ENCODE results near the gene COL5A1. TPM values are rescaled to one million over a fixed set of nuclear protein-coding genes. Genes with fewer than 3 reads are reported as not detected.

Gene COL5A1
- total RNA-seq, 4 donors from 2014 or later: 4.8 to 16.5 (median 9.4) TPM

- Histone ChIP-seq H3K27ac (no peak overlapping the region), H3K27me3 (no peaks in the 10 kb centered on the region), H3K4me1 (no peaks in the 10 kb centered on the region), H3K9me3 (no peaks in the 10 kb centered on the region), H3K4me3 (replicated peaks in 1 of 3) (no peak overlapping the region), H3K36me3 (no peaks in the 10 kb centered on the region)
- no peak for TF ChIP-seq POLR2A (IDR thresholded peaks at IDR 0.05)
- no peak for TF ChIP-seq CTCF (IDR thresholded peaks at IDR 0.05)
- DNase-seq: no peak
- 91 to 100% methylated on average over 6 to 13 of the region's 19 CpGs for WGBS, 2 donors
- intact Hi-C loops (cut with DNase I): no loop called here
Observed at GRCh38 chr9:134836406-134836970, 194.9 kb downstream of the COL5A1 start.

DNA sequence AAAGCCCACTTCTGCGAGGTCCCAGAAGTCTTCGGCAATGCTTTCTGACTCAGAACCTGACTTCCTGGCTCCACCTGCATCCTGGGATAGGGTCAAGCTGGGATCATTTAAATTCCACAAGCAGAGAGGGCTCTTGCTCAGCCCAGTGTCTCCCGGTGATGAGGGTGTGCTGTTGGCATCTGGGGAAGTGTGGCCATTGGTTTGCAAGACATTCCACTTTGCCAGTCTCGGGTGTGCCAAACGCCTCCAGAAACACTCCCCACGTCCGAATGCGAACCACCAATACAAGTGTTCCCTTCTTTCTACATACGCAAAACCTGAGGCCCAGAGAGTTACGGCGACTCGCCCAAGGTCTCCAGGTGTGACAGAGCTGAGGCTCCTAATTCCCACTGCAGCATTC is 195.9 kb downstream of the COL5A1 start:
- Histone ChIP-seq H3K9me3 (no peaks in the 10 kb centered on the region), H3K36me3 (no peaks in the 10 kb centered on the region), H3K27ac (no peak overlapping the region), H3K4me1 (no peaks in the 10 kb centered on the region), H3K27me3 (no peaks in the 10 kb centered on the region), H3K4me3 (replicated peaks in 1 of 3) (no peak overlapping the region)
- intact Hi-C loops (cut with DNase I): no loop called here
- TF ChIP-seq POLR2A (IDR thresholded peaks at IDR 0.05) (no peak), CTCF (IDR thresholded peaks at IDR 0.05) (no peak)
- 89 to 93% methylated on average over 11 to 12 of the region's 12 CpGs for WGBS, 2 donors
- DNase-seq: no peak

GRCh38 chr9:134838651-134839454 is 197.2 kb downstream of the COL5A1 start:
- H3K9me3 ChIP-seq: no peaks in the 10 kb centered on the region
- WGBS, 2 donors: 85 to 88% methylated on average over 32 to 34 of the region's 34 CpGs
- no peak overlapping the region for H3K27ac ChIP-seq
- H3K4me1 ChIP-seq: no peaks in the 10 kb centered on the region
- no peaks in the 10 kb centered on the region for H3K27me3 ChIP-seq
- intact Hi-C loops (cut with DNase I): no loop called here
- DNase-seq: no peak
- H3K36me3 ChIP-seq: no peaks in the 10 kb centered on the region
- TF ChIP-seq CTCF (IDR thresholded peaks at IDR 0.05) (no peak), POLR2A (IDR thresholded peaks at IDR 0.05) (no peak)
- no peak overlapping the region for H3K4me3 ChIP-seq (replicated peaks in 1 of 3)

DNA sequence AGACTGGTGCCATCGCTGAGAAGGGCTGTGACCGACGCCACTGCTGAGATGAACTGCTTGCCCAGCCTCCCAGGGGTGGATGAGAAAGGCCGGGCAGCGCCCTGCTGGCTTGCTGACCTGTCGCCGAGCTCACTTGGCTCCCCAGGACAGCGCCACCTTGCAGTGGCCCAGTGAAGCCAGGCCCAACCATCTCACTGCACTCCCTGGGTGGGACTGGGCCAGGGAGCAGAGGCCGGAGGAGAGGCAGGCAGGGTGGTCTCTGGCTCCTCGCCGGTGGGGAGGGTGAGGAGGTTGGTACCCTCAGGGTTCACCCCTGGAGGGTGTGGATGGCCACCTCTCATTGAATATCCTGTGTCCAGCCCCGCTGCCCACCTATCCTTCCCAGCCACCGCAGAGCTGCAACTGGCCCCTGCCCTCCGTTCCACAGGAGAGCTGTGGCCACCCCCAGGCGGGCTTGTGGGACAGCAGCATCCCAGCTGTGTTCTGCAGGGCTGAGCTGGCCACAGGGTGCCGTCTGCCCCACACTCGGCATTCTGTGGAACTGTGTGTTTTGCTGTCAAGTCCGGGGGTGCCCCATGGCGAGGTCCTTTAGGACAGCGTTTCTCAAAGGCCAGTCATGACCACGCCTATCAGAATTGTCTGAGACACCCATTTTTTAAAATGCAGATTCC is 198.0 kb downstream of the COL5A1 start:
- no peaks in the 10 kb centered on the region for H3K36me3 ChIP-seq
- no peak for TF ChIP-seq CTCF (IDR thresholded peaks at IDR 0.05)
- no peak for TF ChIP-seq POLR2A (IDR thresholded peaks at IDR 0.05)
- intact Hi-C loops (cut with DNase I): no loop called here

DNA sequence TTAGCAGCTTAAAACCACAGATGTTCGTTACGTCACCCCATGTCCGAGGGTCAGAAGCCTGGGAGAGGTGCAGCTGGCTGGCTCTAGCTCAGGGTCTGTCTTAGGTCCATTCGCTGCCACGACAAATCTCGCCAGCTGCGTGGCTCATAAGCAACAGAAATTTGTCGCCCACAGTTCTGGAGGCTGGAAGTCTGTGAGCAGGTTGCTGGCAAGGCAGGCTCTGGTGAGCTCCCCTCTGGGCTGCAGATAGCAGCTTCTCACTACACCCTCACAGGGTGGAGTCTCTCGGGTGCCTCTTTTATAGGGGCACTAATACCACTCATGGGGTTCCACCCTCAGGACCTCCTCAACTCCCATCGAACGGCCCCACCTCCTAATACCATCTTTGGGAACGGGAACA is 198.9 kb downstream of the COL5A1 start:
- Histone ChIP-seq H3K4me1 (no peaks in the 10 kb centered on the region), H3K27me3 (no peaks in the 10 kb centered on the region), H3K9me3 (no peaks in the 10 kb centered on the region), H3K36me3 (no peaks in the 10 kb centered on the region), H3K27ac (no peak overlapping the region), H3K4me3 (replicated peaks in 1 of 3) (no peak overlapping the region)
- no peak for DNase-seq
- intact Hi-C loops (cut with DNase I): no loop called here
- TF ChIP-seq CTCF (IDR thresholded peaks at IDR 0.05) (no peak), POLR2A (IDR thresholded peaks at IDR 0.05) (no peak)
- 90 to 91% methylated on average over 11 to 12 of the region's 12 CpGs for WGBS, 2 donors

More for the DNA sequence above, 198.0 kb downstream of the COL5A1 start:
- Histone ChIP-seq H3K4me1 (no peaks in the 10 kb centered on the region), H3K4me3 (replicated peaks in 1 of 3) (no peak overlapping the region), H3K27ac (no peak overlapping the region), H3K27me3 (no peaks in the 10 kb centered on the region), H3K9me3 (no peaks in the 10 kb centered on the region)
- no peak for DNase-seq
- WGBS, 2 donors: 88 to 93% methylated on average over 11 to 12 of the region's 21 CpGs
